HEK293 (cell line): ENCODE data around the gene TRMT1.
A peak's percentile ranks its signal among the peaks of the same experiment; 100 is the strongest.

ENCODE experiments used
- CTCF ChIA-PET: fragments of 350-600 bp; formaldehyde crosslinking; extraction: SDS; loops from one replicate; lab custom pipeline; 2021; ENCODE audit warnings: antibody characterized with exemption; lab: Yijun Ruan, JAX
- POLR2A ChIA-PET: fragments of 300-600 bp; formaldehyde crosslinking; extraction: SDS; loops from one replicate; lab custom pipeline; 2020; ENCODE audit warnings: antibody characterized with exemption, inconsistent platforms; lab: Yijun Ruan, JAX
- H3K27ac ChIP-seq: fragments of 200-500 bp; sonication (Bioruptor generic); 2 replicates; pipeline ENCODE4 v1.5.1; 2014; ENCODE audit warnings: low read depth, low read length, control low read depth, inconsistent platforms; ENCODE audit errors: extremely low read depth
- H3K36me3 ChIP-seq, 2 experiments: fragments of 200-500 bp in 1 of 2; sonication (Bioruptor generic) in 1 of 2; 1 replicate in 1 of 2; 2 replicates in 1 of 2; pipeline ENCODE4 v1.5.1; 2014 to 2017; ENCODE audit warnings: inconsistent platforms in 2 of 2, low read length in 2 of 2; ENCODE audit not compliant: control insufficient read depth in 2 of 2, insufficient read depth in 1 of 2
- H3K4me1 ChIP-seq: fragments of 200-500 bp; sonication (Bioruptor generic); 2 replicates; pipeline ENCODE4 v1.5.1; 2014; ENCODE audit warnings: mild to moderate bottlenecking, low read length, inconsistent platforms; ENCODE audit not compliant: control insufficient read depth, insufficient read depth
- H3K4me3 ChIP-seq: 2 replicates; pipeline ENCODE4 v1.5.1; 2011; ENCODE audit warnings: low read depth, mild to moderate bottlenecking, control low read depth, low read length, moderate library complexity
- H3K9me3 ChIP-seq: fragments of 200-500 bp; sonication (Bioruptor generic); 2 replicates; pipeline ENCODE4 v1.5.1; 2014; ENCODE audit warnings: low read depth, low read length, inconsistent platforms; ENCODE audit not compliant: control insufficient read depth, insufficient read depth
- KLF1 ChIP-seq: fragments of 450-650 bp; formaldehyde crosslinking; IDR thresholded peaks from 2 replicates; pipeline ENCODE4 v1.5.1; 2016; ENCODE audit warnings: missing biosample characterization, missing genetic modification characterization
- SP3 ChIP-seq: fragments of 450-650 bp; formaldehyde crosslinking; IDR thresholded peaks from 2 replicates; pipeline ENCODE4 v1.5.1; 2016; ENCODE audit warnings: missing biosample characterization, missing genetic modification characterization
- WT1 ChIP-seq: fragments of 450-650 bp; formaldehyde crosslinking; IDR thresholded peaks from 2 replicates; pipeline ENCODE4 v1.5.1; 2016; ENCODE audit warnings: missing biosample characterization, missing genetic modification characterization
- ZBTB1 ChIP-seq: fragments of 450-650 bp; formaldehyde crosslinking; IDR thresholded peaks from 2 replicates; pipeline ENCODE4 v1.5.1; 2016; ENCODE audit warnings: missing biosample characterization, missing genetic modification characterization
- ZBTB7A ChIP-seq: fragments of 450-650 bp; formaldehyde crosslinking; IDR thresholded peaks from 2 replicates; pipeline ENCODE4 v1.5.1; 2016; ENCODE audit warnings: low read depth, missing biosample characterization, missing genetic modification characterization
- ZIC2 ChIP-seq: fragments of 450-650 bp; formaldehyde crosslinking; IDR thresholded peaks from 2 replicates; pipeline ENCODE4 v1.5.1; 2016; ENCODE audit warnings: missing biosample characterization, missing genetic modification characterization
- ZNF214 ChIP-seq: fragments of 450-650 bp; formaldehyde crosslinking; IDR thresholded peaks from 2 replicates; pipeline ENCODE4 v1.5.1; 2017; ENCODE audit warnings: missing biosample characterization, mild to moderate bottlenecking, missing genetic modification characterization, borderline replicate concordance
- ZNF223 ChIP-seq: fragments of 450-650 bp; formaldehyde crosslinking; IDR thresholded peaks from 2 replicates; pipeline ENCODE4 v1.5.1; 2016; ENCODE audit warnings: missing biosample characterization, missing genetic modification characterization
- ZNF266 ChIP-seq: fragments of 450-650 bp; formaldehyde crosslinking; IDR thresholded peaks from 2 replicates; pipeline ENCODE4 v1.5.1; 2016; ENCODE audit warnings: missing biosample characterization, missing genetic modification characterization, low read depth
- ZNF521 ChIP-seq: fragments of 450-650 bp; formaldehyde crosslinking; IDR thresholded peaks from 2 replicates; pipeline ENCODE4 v1.5.1; 2017; ENCODE audit warnings: missing biosample characterization, mild to moderate bottlenecking, missing genetic modification characterization
- ZNF548 ChIP-seq: fragments of 450-650 bp; formaldehyde crosslinking; IDR thresholded peaks from 2 replicates; pipeline ENCODE4 v1.5.1; 2016; ENCODE audit warnings: missing biosample characterization, missing genetic modification characterization
- ZNF600 ChIP-seq: fragments of 450-650 bp; formaldehyde crosslinking; IDR thresholded peaks from 2 replicates; pipeline ENCODE4 v1.5.1; 2016; ENCODE audit warnings: missing biosample characterization, missing genetic modification characterization
- ZNF626 ChIP-seq: fragments of 450-650 bp; sonication (Bioruptor Pico); formaldehyde crosslinking; IDR thresholded peaks from 2 replicates; pipeline ENCODE4 v1.5.1; 2018; ENCODE audit warnings: missing biosample characterization, missing genetic modification characterization, inconsistent platforms
- ZNF843 ChIP-seq: fragments of 450-650 bp; formaldehyde crosslinking; IDR thresholded peaks from 2 replicates; pipeline ENCODE4 v1.5.1; 2016; ENCODE audit warnings: missing biosample characterization, missing genetic modification characterization
- TF ChIP-seq, protein P1 (sequence below): fragments of 450-650 bp; formaldehyde crosslinking; IDR thresholded peaks from 2 replicates; pipeline ENCODE4 v1.5.1; 2016; ENCODE audit warnings: missing biosample characterization, missing genetic modification characterization, low read depth
- TF ChIP-seq, protein P2 (sequence below): fragments of 450-650 bp; formaldehyde crosslinking; IDR thresholded peaks from 2 replicates; pipeline ENCODE4 v1.5.1; 2016; ENCODE audit warnings: missing biosample characterization, missing genetic modification characterization
- TF ChIP-seq, protein P3 (sequence below): fragments of 450-650 bp; formaldehyde crosslinking; IDR thresholded peaks from 2 replicates; pipeline ENCODE4 v1.5.1; 2017; ENCODE audit warnings: missing biosample characterization, missing genetic modification characterization
- TF ChIP-seq, protein P4 (sequence below): fragments of 450-650 bp; formaldehyde crosslinking; IDR thresholded peaks from 2 replicates; pipeline ENCODE4 v1.5.1; 2016; ENCODE audit warnings: missing biosample characterization, missing genetic modification characterization

The TRMT1 gene

DNA sequence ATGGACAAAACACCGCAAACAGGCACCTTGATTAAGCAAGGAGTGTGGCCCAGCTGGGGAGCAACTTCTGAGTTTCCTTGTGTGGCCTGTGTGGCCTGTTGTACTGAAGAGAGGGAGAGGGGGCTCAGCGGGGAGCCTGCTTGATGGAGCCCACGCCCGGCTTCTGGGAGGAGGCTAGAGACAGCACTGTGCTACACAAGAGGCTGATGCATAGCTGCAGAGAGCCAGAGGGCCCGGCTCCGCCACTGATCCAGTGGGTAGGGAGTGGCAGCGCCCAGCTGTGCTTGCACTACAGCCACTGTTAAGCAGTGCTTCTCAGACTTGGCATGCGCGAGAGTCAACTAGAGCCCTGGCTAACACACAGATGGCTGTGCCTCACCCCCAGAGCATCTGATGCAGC is 32.9 kb downstream of the TRMT1 start:
- peaks cover 12% of the 10 kb centered on the region for H3K4me1 ChIP-seq
- no peak overlapping the region for H3K27ac ChIP-seq
- H3K9me3 ChIP-seq, result no peaks in the 10 kb centered on the region
- CTCF ChIA-PET, result interaction anchor here (1.7 to 5.9 kb wide), 4 partner anchors 10 to 118 kb away, joined by 6 to 41 read pairs (median 10); no protein-coding TSS in a partner anchor
- TF ChIP-seq ZNF223 (tag by site-specific recombination) (no peak), ZBTB7A (tag by site-specific recombination) (no peak), WT1 (tag by site-specific recombination) (no peak), ZIC2 (tag by site-specific recombination) (peak; percentile 59), ZNF214 (tag by site-specific recombination) (no peak), ZNF600 (tag by site-specific recombination) (0 out of 2 replicates have a peak, but pooled peaks have one; percentile 15), ZBTB1 (no peak), ZNF266 (no peak), KLF1 (tag by site-specific recombination) (peak; percentile 65)
- TF ChIP-seq, protein P1, sequence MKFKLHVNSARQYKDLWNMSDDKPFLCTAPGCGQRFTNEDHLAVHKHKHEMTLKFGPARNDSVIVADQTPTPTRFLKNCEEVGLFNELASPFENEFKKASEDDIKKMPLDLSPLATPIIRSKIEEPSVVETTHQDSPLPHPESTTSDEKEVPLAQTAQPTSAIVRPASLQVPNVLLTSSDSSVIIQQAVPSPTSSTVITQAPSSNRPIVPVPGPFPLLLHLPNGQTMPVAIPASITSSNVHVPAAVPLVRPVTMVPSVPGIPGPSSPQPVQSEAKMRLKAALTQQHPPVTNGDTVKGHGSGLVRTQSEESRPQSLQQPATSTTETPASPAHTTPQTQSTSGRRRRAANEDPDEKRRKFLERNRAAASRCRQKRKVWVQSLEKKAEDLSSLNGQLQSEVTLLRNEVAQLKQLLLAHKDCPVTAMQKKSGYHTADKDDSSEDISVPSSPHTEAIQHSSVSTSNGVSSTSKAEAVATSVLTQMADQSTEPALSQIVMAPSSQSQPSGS (tag by site-specific recombination), result no peak
- TF ChIP-seq, protein P2, sequence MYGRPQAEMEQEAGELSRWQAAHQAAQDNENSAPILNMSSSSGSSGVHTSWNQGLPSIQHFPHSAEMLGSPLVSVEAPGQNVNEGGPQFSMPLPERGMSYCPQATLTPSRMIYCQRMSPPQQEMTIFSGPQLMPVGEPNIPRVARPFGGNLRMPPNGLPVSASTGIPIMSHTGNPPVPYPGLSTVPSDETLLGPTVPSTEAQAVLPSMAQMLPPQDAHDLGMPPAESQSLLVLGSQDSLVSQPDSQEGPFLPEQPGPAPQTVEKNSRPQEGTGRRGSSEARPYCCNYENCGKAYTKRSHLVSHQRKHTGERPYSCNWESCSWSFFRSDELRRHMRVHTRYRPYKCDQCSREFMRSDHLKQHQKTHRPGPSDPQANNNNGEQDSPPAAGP (tag by site-specific recombination), result peak; percentile 41; the same call in 1 of the 2 replicates
- TF ChIP-seq, protein P3, sequence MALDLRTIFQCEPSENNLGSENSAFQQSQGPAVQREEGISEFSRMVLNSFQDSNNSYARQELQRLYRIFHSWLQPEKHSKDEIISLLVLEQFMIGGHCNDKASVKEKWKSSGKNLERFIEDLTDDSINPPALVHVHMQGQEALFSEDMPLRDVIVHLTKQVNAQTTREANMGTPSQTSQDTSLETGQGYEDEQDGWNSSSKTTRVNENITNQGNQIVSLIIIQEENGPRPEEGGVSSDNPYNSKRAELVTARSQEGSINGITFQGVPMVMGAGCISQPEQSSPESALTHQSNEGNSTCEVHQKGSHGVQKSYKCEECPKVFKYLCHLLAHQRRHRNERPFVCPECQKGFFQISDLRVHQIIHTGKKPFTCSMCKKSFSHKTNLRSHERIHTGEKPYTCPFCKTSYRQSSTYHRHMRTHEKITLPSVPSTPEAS (tag by site-specific recombination), result no peak
- TF ChIP-seq, all 188 proteins: peak for 4
- POLR2A ChIA-PET, result no interaction called here
- no peaks in the 10 kb centered on the region; a peak in 1 of 3 replicates for H3K36me3 ChIP-seq
- H3K4me3 ChIP-seq, result no peak overlapping the region

DNA sequence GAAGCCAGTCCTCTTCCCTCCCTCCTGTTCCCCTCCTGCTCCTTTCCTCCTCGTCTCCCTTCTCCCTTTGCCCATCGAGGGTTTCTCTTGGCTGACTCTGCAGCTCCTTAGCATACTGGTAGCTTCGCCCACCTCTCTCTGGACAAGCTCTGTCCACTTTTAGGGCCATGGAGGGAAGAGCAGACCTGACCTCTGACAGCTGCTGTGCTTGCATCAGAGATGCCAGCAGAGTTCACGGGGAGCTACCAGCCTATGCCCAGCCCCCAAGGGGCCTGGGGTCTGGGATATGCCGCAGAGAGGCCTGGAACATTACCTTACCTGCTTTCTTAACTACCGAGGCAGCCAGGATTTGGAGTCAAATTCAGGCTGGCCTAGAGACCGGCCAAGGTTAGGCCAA is 33.5 kb downstream of the TRMT1 start:
- H3K27ac ChIP-seq, result no peak overlapping the region
- peaks cover 14% of the 10 kb centered on the region for H3K4me1 ChIP-seq
- TF ChIP-seq, protein P4, sequence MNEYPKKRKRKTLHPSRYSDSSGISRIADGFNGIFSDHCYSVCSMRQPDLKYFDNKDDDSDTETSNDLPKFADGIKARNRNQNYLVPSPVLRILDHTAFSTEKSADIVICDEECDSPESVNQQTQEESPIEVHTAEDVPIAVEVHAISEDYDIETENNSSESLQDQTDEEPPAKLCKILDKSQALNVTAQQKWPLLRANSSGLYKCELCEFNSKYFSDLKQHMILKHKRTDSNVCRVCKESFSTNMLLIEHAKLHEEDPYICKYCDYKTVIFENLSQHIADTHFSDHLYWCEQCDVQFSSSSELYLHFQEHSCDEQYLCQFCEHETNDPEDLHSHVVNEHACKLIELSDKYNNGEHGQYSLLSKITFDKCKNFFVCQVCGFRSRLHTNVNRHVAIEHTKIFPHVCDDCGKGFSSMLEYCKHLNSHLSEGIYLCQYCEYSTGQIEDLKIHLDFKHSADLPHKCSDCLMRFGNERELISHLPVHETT (tag by site-specific recombination), result no peak
- TF ChIP-seq ZNF626 (tag by site-specific recombination) (no peak), ZNF548 (tag by site-specific recombination) (no peak), ZNF843 (tag by site-specific recombination) (no peak), ZNF521 (tag by site-specific recombination) (no peak), SP3 (tag by site-specific recombination) (no peak)
- no peaks in the 10 kb centered on the region for H3K9me3 ChIP-seq
- CTCF ChIA-PET, result interaction anchor here (0.6 to 5.9 kb wide), 6 partner anchors 11 to 118 kb away, joined by 3 to 41 read pairs (median 8); no protein-coding TSS in a partner anchor
- no peak overlapping the region for H3K4me3 ChIP-seq
- H3K36me3 ChIP-seq, result no peaks in the 10 kb centered on the region; a peak in 1 of 3 replicates
- POLR2A ChIA-PET, result no interaction called here
